Activated CD8-positive, alpha-beta T cell treated with anti-CD3 and anti-CD28 coated beads for 36 hours (primary cell): Measurements from ENCODE around the gene C1orf116. TPM values are rescaled to one million over a fixed set of nuclear protein-coding genes. Genes with fewer than 3 reads are reported as not detected.

ENCODE experiments used
- ATAC-seq: fragments of 200-7000 bp; cut with Tn5 transposase; one replicate; pipeline ENCODE4 v1.10.0; 2021; ENCODE audit warnings: mild to moderate bottlenecking, moderate library complexity
- CTCF ChIA-PET: fragments of 350-600 bp; sonication (Branson Sonifier 250); formaldehyde crosslinking; loops from one replicate; lab custom pipeline; 2021; ENCODE audit warnings: antibody characterized with exemption; lab: Charles Lee
- POLR2A ChIA-PET: fragments of 350-600 bp; sonication (Branson Sonifier 250); formaldehyde crosslinking; loops from one replicate; lab custom pipeline; 2021; ENCODE audit warnings: antibody characterized with exemption; lab: Charles Lee
- DNase-seq: peaks from one replicate; pipeline ENCODE4 v3.0.0-alpha.2; 2020
- H3K27ac Mint-ChIP-seq: one replicate; pipeline ENCODE4 v1.8.0; 2021; ENCODE audit warnings: mild to moderate bottlenecking, mixed read lengths
- H3K27me3 Mint-ChIP-seq: one replicate; pipeline ENCODE4 v1.8.0; 2021; ENCODE audit warnings: mixed read lengths
- H3K36me3 Mint-ChIP-seq: one replicate; pipeline ENCODE4 v1.8.0; 2021; ENCODE audit warnings: low read depth, mixed read lengths
- H3K4me1 Mint-ChIP-seq: one replicate; pipeline ENCODE4 v1.8.0; 2021; ENCODE audit warnings: low read depth, mixed read lengths
- H3K4me3 Mint-ChIP-seq: one replicate; pipeline ENCODE4 v1.8.0; 2021; ENCODE audit warnings: mild to moderate bottlenecking, moderate library complexity, mixed read lengths
- H3K9me3 Mint-ChIP-seq: one replicate; pipeline ENCODE4 v1.8.0; 2021; ENCODE audit warnings: mixed read lengths
- intact Hi-C: fragments of 100-400 bp; cut with micrococcal nuclease; formaldehyde crosslinking; loops from one replicate; pipeline ENCODE4 v1.10.0; 2022
- total RNA-seq, 2 experiments: library from RNA; stranded (reverse); gene quantifications; one replicate each; pipeline ENCODE4 v1.2.3, GENCODE V29; 2021
- TF ChIP-seq, protein P1 (sequence below): fragments of 200-600 bp; IDR thresholded peaks from one replicate; pipeline ENCODE4 v1.8.0; 2022; ENCODE audit warnings: antibody characterized with exemption, mild to moderate bottlenecking

C1orf116 gene
- total RNA-seq, 2 experiments from 2014 or later: 0.07 to 0.13 TPM

DNA sequence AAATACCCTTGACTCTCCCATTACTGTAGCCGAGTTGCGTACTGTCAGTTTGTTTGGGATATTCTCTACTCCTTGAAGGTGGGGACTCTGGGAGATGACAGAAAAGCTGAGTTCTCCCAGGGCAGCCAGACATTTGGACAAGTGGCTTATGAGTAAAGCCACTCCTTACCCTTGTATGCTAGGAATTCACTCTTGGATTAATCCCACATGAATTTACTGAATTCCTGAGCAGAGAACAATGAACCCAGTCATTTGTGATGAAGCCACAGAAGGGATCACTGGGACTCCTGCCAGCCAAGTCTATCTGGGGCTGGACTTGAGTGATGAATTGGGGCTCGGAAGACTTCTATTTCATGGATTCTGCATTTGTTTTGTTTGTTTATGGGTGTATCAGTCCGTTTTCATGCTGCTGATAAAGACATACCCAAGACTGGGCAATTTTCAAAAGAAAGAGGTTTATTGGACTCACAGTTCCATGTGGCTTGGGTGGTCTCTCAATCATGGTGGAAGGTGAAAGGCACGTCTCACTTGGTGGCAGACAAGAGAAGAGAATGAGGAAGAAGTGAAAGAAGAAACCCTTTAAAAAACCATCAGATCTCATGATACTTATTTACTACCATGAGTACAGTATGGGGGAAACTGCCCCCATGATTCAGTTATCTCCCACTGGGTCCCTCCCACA, 25.1 kb downstream of the C1orf116 start:
- ATAC-seq: no peak
- H3K36me3 Mint-ChIP-seq: no peaks in the 10 kb centered on the region
- H3K4me1 Mint-ChIP-seq: no peaks in the 10 kb centered on the region
- CTCF ChIA-PET: interaction anchor here (1.0 to 3.2 kb wide), 2 partner anchors 7 to 25 kb away, joined by 3 to 24 read pairs; no protein-coding TSS in a partner anchor
- peaks cover 8% of the 10 kb centered on the region for H3K27me3 Mint-ChIP-seq
- no peaks in the 10 kb centered on the region for H3K9me3 Mint-ChIP-seq
- POLR2A ChIA-PET: no interaction called here
- no peak overlapping the region for H3K4me3 Mint-ChIP-seq
- TF ChIP-seq, protein P1, sequence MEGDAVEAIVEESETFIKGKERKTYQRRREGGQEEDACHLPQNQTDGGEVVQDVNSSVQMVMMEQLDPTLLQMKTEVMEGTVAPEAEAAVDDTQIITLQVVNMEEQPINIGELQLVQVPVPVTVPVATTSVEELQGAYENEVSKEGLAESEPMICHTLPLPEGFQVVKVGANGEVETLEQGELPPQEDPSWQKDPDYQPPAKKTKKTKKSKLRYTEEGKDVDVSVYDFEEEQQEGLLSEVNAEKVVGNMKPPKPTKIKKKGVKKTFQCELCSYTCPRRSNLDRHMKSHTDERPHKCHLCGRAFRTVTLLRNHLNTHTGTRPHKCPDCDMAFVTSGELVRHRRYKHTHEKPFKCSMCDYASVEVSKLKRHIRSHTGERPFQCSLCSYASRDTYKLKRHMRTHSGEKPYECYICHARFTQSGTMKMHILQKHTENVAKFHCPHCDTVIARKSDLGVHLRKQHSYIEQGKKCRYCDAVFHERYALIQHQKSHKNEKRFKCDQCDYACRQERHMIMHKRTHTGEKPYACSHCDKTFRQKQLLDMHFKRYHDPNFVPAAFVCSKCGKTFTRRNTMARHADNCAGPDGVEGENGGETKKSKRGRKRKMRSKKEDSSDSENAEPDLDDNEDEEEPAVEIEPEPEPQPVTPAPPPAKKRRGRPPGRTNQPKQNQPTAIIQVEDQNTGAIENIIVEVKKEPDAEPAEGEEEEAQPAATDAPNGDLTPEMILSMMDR: no peak
- intact Hi-C loops: no loop called here
- H3K27ac Mint-ChIP-seq: no peak overlapping the region
- DNase-seq: no peak

DNA sequence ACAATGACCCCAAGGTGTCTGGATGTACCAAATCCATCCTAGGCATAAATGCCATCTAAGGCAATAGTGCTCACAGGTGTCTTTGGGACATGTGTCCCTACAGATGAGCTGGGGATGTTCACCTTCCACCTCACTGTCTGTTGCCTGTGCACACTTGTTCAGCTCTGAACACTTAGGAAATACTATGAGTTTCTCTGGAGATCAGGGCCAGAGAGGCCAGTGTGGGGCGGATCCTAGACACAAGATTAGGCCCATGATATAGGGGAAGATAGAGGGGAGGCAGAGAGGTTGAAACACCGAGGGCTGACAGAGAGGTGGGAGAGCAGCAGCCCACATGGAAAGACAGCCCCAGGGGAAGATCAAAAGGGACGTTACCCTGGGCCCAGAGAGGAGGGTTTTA, 25.6 kb downstream of the C1orf116 start:
- POLR2A ChIA-PET: no interaction called here

DNA sequence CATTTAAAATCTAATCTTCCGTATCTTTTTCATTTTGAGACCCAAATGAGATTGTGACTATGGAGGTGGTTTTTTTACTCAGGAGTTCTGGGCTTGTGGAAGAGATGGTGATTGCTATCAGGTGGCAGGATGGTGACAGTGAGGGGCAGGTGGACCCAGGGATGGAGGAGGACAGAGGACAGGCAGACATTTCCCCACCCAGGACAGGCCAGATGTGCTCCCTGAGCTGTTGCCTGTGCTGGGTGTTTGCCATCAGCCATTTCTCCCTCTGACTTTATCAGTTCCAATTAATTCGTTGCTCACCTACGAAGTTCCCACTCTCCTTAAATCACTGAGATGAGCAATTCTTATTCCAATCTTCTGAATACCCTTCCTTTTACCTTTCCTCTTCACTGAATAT, 26.5 kb downstream of the C1orf116 start:
- CTCF ChIA-PET: interaction anchor here (0.7 to 3.2 kb wide), 29 partner anchors 8 to 494 kb away, joined by 3 to 27 read pairs (median 4); partner anchors contain the start of genes FCAMR and PIGR
- TF ChIP-seq, protein P1: no peak
- H3K9me3 Mint-ChIP-seq: no peaks in the 10 kb centered on the region
- H3K27me3 Mint-ChIP-seq: peaks cover 6% of the 10 kb centered on the region
- H3K4me3 Mint-ChIP-seq: no peak overlapping the region
- ATAC-seq (no peak), DNase-seq (no peak)
- POLR2A ChIA-PET: no interaction called here
- no peaks in the 10 kb centered on the region for H3K4me1 Mint-ChIP-seq
- no peaks in the 10 kb centered on the region for H3K36me3 Mint-ChIP-seq
- no peak overlapping the region for H3K27ac Mint-ChIP-seq
- intact Hi-C loops: no loop called here

More for the DNA sequence above, 25.6 kb downstream of the C1orf116 start:
- no peak for ATAC-seq
- Mint-ChIP-seq H3K36me3 (no peaks in the 10 kb centered on the region), H3K4me3 (no peak overlapping the region), H3K4me1 (no peaks in the 10 kb centered on the region), H3K9me3 (no peaks in the 10 kb centered on the region), H3K27me3 (peaks cover 6% of the 10 kb centered on the region), H3K27ac (no peak overlapping the region)
- TF ChIP-seq, protein P1: no peak
- CTCF ChIA-PET: interaction anchor here (1.0 to 3.2 kb wide), 8 partner anchors 8 to 343 kb away, joined by 3 to 24 read pairs (median 4); no protein-coding TSS in a partner anchor
- no peak for DNase-seq
- intact Hi-C loops: no loop called here

DNA sequence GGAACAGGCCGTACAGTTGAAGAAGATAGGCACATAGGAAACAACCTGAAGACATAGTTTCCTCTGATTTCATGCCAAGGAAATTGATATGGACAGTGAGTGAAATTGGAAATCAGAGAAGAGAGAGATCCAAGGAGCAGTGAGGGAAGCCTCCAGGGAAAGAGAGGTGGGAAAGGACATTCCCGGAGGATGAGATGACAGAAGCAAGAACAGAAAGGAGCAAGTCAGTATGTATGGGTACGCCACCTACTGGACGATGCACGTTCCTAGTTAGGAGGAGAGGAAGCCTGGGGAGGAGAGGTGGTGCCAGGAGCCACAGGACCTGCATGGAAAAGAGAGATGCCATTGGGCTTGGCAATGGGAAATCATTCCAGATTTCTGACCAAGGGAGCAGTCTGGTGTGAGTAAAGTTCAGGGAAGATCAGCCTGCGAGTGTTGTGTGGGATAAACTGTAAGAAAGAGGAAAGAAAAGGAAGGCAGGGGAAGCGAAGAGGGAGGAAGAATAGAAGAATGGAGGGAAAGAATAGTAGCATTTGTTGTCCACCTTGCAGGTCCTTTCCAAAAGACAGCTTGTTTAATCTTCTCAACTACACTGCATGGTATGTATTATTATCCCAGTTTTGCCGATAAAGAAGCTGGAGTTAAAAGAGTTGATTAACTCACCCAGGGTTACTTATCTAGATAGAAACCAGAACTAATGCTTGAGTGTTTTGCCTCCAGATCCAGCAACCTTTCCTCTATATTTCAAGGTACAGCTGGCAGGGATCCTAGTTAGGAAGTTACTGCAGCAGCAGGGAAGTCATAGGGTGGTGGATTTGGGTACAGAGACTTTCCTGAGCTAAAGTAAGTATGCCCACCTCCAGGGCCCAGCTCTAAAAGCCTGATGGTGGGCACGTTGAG, 27.4 kb downstream of the C1orf116 start:
- CTCF ChIA-PET: interaction anchor here (0.7 to 3.2 kb wide), 50 partner anchors 8 to 721 kb away, joined by 3 to 27 read pairs (median 5); partner anchors contain the start of genes C1orf116, FCAMR, PFKFB2 and PIGR
- no peaks in the 10 kb centered on the region for H3K4me1 Mint-ChIP-seq
- no peak overlapping the region for H3K4me3 Mint-ChIP-seq
- intact Hi-C loops: no loop called here
- POLR2A ChIA-PET: no interaction called here
- H3K36me3 Mint-ChIP-seq: no peaks in the 10 kb centered on the region
- peak; percentile 62 for DNase-seq
- no peak overlapping the region for H3K27ac Mint-ChIP-seq
- ATAC-seq: peak; percentile 47
- peaks cover 3% of the 10 kb centered on the region for H3K27me3 Mint-ChIP-seq
- TF ChIP-seq, protein P1: peak; percentile 74
- no peaks in the 10 kb centered on the region for H3K9me3 Mint-ChIP-seq
